HUES6 (cell line): ENCODE results near the gene RCAN1.

Experiments used
- H3K27ac ChIP-seq: 2 replicates; pipeline ENCODE4 v1.7.0; 2013; ENCODE audit warnings: low read depth, mild to moderate bottlenecking, low read length, inconsistent platforms
- H3K27me3 ChIP-seq: 2 replicates; pipeline ENCODE4 v1.6.1; 2013; ENCODE audit warnings: low read length; ENCODE audit not compliant: control insufficient read depth, insufficient read depth
- H3K36me3 ChIP-seq: 2 replicates; pipeline ENCODE4 v1.6.1; 2013; ENCODE audit warnings: low read length; ENCODE audit not compliant: control insufficient read depth, insufficient read depth
- H3K4me1 ChIP-seq: 2 replicates; pipeline ENCODE4 v1.6.1; 2013; ENCODE audit warnings: low read length; ENCODE audit not compliant: control insufficient read depth, insufficient read depth
- H3K4me3 ChIP-seq: 2 replicates; pipeline ENCODE4 v1.5.1; 2013; ENCODE audit warnings: low read depth, low read length
- H3K9ac ChIP-seq: one replicate; pipeline ENCODE4 v1.6.1; 2013; ENCODE audit warnings: mild to moderate bottlenecking, low read length
- H3K9me3 ChIP-seq: 2 replicates; pipeline ENCODE4 v1.6.1; 2013; ENCODE audit warnings: low read depth, low read length; ENCODE audit not compliant: control insufficient read depth, insufficient read depth

Gene RCAN1

GRCh38 chr21:34523019-34523555 lies 91.8 kb downstream of the RCAN1 start:
- H3K36me3 ChIP-seq: no peaks in the 10 kb centered on the region
- H3K9ac ChIP-seq: no peak overlapping the region
- H3K4me3 ChIP-seq: no peak overlapping the region
- no peak overlapping the region for H3K27ac ChIP-seq
- peaks cover 61% of the 10 kb centered on the region for H3K4me1 ChIP-seq
- peaks cover under 1% of the 10 kb centered on the region; the same call in 1 of the 2 replicates for H3K9me3 ChIP-seq
- 0 out of 2 replicates have a peak, but pooled peaks cover 6% of the 10 kb centered on the region for H3K27me3 ChIP-seq

GRCh38 chr21:34522284-34522683 lies 92.6 kb downstream of the RCAN1 start:
- Histone ChIP-seq H3K27ac (no peak overlapping the region), H3K36me3 (no peaks in the 10 kb centered on the region), H3K4me1 (peaks cover 61% of the 10 kb centered on the region), H3K27me3 (0 out of 2 replicates have a peak, but pooled peaks cover 6% of the 10 kb centered on the region), H3K9ac (no peak overlapping the region), H3K4me3 (no peak overlapping the region), H3K9me3 (no peaks in the 10 kb centered on the region)

DNA sequence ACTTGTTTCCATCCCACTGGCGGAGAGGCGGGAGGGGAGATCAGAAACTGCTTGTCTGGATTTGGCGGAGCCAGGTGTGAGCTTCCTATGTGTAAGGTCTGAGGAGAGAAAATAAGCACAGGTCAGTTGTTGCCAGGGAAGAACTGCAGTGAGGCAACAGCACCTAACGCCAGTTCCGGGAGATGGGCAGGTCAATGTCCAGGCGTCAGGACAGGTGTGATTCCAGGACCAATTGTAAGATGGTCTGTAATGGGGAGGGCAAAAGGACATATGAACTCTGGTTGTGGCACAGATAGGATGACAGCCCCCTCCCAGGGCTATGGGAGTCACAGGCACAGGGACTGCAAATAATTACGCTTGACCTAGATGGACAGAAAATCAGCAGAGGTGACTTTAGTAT lies 93.4 kb downstream of the RCAN1 start:
- Histone ChIP-seq H3K27me3 (0 out of 2 replicates have a peak, but pooled peaks cover 6% of the 10 kb centered on the region), H3K36me3 (no peaks in the 10 kb centered on the region), H3K9ac (no peak overlapping the region), H3K4me3 (no peak overlapping the region), H3K4me1 (peaks cover 56% of the 10 kb centered on the region), H3K27ac (no peak overlapping the region), H3K9me3 (no peaks in the 10 kb centered on the region)

DNA sequence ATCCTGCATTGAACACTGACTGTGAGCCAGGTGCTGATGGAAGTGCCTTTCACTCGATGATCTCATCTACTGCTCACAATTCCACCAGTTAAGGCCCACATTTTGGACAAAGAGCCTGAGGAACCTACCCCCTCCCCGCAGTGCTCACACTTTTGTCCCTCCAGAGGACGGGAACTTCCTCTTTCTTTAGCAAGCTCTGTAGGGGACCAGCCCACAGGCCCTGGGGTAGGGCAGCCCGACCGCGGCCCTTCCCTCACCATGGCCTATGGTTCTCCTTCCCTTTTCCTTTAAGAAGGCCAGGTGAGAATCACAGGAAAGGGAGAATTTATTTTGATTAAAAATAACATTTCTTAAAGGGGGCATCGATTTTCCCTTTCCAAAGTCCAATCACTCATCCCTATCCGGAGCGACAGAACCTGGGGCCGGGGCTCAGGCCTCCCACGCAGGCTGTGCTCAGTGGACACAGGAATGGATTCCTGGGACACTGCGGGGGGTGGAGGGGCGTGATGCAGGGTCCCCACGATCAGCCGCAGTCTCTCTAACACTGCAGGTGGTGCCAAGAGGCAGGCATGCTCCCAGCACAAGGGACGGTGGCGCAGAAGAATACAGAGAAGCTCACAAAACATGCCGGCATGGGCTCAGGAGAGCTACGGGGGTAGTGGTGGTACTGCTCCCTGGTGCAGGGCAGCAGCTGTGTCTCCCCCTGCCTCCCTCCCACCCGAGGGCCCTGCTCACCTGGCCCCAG lies 94.0 kb downstream of the RCAN1 start:
- H3K4me1 ChIP-seq: peaks cover 50% of the 10 kb centered on the region
- H3K4me3 ChIP-seq: no peak overlapping the region
- H3K36me3 ChIP-seq: no peaks in the 10 kb centered on the region
- H3K27me3 ChIP-seq: 0 out of 2 replicates have a peak, but pooled peaks cover 6% of the 10 kb centered on the region
- no peak overlapping the region for H3K27ac ChIP-seq
- H3K9me3 ChIP-seq: no peaks in the 10 kb centered on the region
- no peak overlapping the region for H3K9ac ChIP-seq

GRCh38 chr21:34520281-34520680 lies 94.6 kb downstream of the RCAN1 start:
- Histone ChIP-seq H3K27ac (no peak overlapping the region), H3K27me3 (0 out of 2 replicates have a peak, but pooled peaks cover 3% of the 10 kb centered on the region), H3K9ac (no peak overlapping the region), H3K36me3 (no peaks in the 10 kb centered on the region), H3K4me1 (peaks cover 44% of the 10 kb centered on the region), H3K4me3 (no peak overlapping the region), H3K9me3 (no peaks in the 10 kb centered on the region)

GRCh38 chr21:34519694-34520093 lies 95.2 kb downstream of the RCAN1 start:
- H3K9me3 ChIP-seq: no peaks in the 10 kb centered on the region
- H3K4me3 ChIP-seq: no peak overlapping the region
- H3K36me3 ChIP-seq: no peaks in the 10 kb centered on the region
- H3K27me3 ChIP-seq: no peaks in the 10 kb centered on the region
- no peak overlapping the region for H3K27ac ChIP-seq
- peaks cover 38% of the 10 kb centered on the region for H3K4me1 ChIP-seq
- H3K9ac ChIP-seq: no peak overlapping the region

GRCh38 chr21:34519016-34519415 lies 95.9 kb downstream of the RCAN1 start:
- H3K27me3 ChIP-seq: no peaks in the 10 kb centered on the region
- no peaks in the 10 kb centered on the region for H3K36me3 ChIP-seq
- peaks cover 34% of the 10 kb centered on the region for H3K4me1 ChIP-seq
- no peak overlapping the region for H3K27ac ChIP-seq
- H3K4me3 ChIP-seq: no peak overlapping the region
- H3K9ac ChIP-seq: no peak overlapping the region
- no peaks in the 10 kb centered on the region for H3K9me3 ChIP-seq

- H3K27ac ChIP-seq: no peak overlapping the region
- H3K4me3 ChIP-seq: no peak overlapping the region
- H3K27me3 ChIP-seq: no peaks in the 10 kb centered on the region
- no peak overlapping the region for H3K9ac ChIP-seq
- H3K36me3 ChIP-seq: no peaks in the 10 kb centered on the region
- no peaks in the 10 kb centered on the region for H3K9me3 ChIP-seq
- H3K4me1 ChIP-seq: peaks cover 30% of the 10 kb centered on the region
Observed at GRCh38 chr21:34518301-34518700, 96.6 kb downstream of the RCAN1 start.

GRCh38 chr21:34517491-34518245 lies 97.2 kb downstream of the RCAN1 start:
- H3K9ac ChIP-seq: no peak overlapping the region
- H3K36me3 ChIP-seq: no peaks in the 10 kb centered on the region
- H3K27ac ChIP-seq: no peak overlapping the region
- H3K4me3 ChIP-seq: no peak overlapping the region
- no peaks in the 10 kb centered on the region for H3K27me3 ChIP-seq
- H3K4me1 ChIP-seq: peaks cover 24% of the 10 kb centered on the region
- no peaks in the 10 kb centered on the region for H3K9me3 ChIP-seq

DNA sequence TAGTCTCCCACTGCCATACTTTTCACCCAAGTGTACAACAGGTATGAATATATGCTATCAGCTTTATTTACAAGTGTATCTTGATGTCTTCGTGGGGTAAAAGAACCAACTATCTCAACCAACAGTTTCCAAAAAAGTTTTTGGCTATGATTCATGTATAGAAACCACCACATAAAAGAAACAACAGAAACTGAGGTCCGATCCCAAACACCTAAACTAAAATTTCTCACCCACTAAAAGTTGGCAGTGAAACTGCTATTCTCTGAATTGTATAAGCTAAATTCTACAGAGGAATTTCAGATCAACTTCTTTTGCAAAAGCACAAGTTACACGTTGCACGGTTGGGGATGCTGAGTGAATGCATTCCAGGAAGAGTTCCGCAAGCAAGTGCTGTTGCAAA lies 97.9 kb downstream of the RCAN1 start:
- H3K4me3 ChIP-seq: no peak overlapping the region
- H3K4me1 ChIP-seq: peaks cover 18% of the 10 kb centered on the region
- H3K9me3 ChIP-seq: no peaks in the 10 kb centered on the region
- no peaks in the 10 kb centered on the region for H3K27me3 ChIP-seq
- H3K9ac ChIP-seq: no peak overlapping the region
- no peaks in the 10 kb centered on the region for H3K36me3 ChIP-seq
- H3K27ac ChIP-seq: no peak overlapping the region

DNA sequence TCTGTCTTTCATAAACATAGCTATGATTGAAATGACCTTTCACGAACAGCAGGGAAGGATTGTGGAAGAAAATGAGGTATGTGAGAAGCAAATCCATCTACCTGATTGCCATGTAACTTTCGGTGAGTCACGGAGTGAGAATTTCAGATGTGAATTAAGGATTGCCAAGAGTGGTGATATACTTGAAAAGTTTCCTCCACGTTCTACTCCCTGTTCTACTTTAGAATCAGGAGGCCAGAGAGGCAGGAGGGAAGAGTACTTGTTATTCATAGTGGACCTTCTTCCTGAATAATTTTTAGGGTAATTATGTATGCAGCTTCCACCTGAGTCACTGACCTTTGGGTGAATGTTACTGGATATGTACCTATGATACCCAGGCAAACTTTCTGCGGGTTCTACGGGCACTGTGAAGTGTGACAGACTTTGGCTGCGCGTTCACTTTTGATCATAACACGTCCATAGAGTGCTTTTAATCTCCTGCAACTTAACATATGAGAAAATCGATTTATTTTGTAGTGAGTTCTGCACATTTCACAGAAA lies 100.3 kb downstream of the RCAN1 start:
- H3K4me3 ChIP-seq: no peak overlapping the region
- no peaks in the 10 kb centered on the region for H3K27me3 ChIP-seq
- H3K4me1 ChIP-seq: peaks cover 3% of the 10 kb centered on the region; the same call in 1 of the 2 replicates
- H3K27ac ChIP-seq: no peak overlapping the region
- H3K36me3 ChIP-seq: no peaks in the 10 kb centered on the region
- H3K9me3 ChIP-seq: no peaks in the 10 kb centered on the region
- H3K9ac ChIP-seq: no peak overlapping the region
